Activated CD4-positive, CD25-positive, alpha-beta regulatory T cell treated with anti-CD3 and anti-CD28 coated beads, Interleukin-2, amount 50 U/mL, for 16 hours (primary cell): ENCODE results near the gene EXOC6B.

Experiments used
- DNase-seq: peaks from one replicate; pipeline ENCODE4 v3.0.0-alpha.2; 2020; ENCODE audit warnings: low read depth, low spot score

Gene EXOC6B

DNA sequence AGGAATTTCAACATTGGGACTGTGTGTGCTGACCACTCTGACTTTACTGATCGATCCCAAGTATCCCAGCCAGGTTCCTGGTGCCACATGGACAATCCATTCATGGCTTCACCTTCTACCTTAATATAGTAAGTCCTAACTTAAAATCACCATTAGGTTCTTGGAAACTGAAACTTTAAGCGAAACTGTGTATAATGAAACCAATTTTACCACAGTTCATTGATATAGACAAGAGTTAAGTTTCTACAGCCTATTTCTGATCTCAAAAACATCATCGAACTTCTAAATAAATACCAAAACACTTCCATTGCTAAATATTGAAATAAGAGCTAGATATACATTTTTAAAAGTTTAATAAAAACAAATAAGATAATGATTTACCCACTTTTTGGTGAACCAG lies 4.4 kb upstream of the EXOC6B start:
- no peak for DNase-seq

DNA sequence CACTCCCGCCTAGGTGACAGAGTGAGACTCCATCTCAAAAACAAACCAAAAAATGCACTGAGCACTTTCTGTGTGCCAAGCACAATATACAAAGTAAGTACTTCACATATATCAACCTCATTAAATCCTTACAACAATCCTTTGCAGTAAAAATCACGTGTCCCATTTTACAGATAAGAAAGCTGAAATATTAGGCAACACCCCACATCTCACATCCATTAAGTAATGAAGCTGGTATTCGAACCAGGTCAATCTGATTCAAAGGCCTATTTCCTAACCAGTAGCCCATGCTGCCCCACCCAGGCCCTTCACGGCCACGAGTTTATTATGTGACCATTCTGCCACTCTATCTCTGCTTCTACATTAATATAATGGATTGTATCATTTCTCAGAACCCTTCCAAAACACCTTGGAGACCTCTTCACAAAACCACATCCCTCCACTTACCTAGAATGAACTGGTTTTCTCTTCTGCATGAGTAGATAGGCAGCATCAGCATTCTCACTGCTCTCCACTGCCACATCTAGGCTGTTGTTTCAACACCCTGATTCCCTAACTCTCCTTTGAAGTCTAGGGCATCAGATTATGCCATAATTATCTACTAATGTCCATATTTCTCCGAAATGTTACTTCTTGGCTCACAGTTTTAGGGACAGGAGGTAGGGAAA lies 3.1 kb upstream of the EXOC6B start:
- DNase-seq, result no peak

DNA sequence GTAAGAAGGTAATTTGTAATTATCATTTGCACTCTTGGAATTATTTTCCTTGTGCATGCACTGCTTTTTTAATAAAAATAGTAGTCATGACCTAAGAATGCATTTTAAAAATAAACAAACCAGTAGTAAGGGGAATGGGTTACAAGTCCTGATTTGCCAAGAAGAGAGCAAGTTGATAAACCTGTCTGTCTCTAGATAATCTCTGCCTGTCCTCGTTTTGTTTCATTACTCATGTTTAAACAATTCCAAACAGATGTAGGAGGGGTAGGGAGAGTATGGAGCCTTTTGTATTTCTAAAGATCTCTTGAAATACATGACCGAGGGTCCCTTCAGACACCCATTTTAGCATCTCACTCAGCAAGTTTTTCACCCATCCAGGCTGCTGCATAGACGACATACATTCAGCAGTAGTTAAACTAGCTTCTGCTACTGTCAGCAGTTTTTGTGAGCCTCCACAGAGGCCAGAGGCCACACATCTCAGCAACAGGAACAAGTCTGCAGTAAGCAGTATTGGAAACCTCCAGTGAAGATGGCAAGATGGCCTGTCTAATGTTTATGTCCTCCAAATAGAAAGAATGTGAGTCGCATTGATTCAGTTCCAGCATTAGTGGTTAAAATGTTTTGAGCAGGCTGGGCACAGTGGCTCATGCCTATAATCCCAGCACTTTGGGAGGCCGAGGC lies 2.3 kb upstream of the EXOC6B start:
- DNase-seq, result no peak

DNA sequence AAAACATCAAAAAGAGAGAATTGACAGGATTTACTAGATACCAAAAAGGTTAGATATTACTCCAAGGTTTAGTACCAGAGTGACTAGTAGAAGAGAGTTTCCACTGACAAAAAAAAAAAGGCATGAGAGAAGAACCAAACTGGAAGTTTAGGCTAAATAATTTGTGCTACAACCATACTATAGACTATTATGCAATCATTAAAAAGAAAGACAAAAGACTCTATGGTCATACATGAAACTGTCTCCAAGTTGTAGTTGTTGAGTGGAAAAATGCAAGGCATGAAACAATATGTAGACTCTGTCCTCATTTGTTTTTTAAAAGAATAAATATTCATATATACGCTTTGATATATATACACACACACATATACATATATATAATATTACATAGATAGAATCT lies 1.7 kb upstream of the EXOC6B start:
- no peak for DNase-seq

DNA sequence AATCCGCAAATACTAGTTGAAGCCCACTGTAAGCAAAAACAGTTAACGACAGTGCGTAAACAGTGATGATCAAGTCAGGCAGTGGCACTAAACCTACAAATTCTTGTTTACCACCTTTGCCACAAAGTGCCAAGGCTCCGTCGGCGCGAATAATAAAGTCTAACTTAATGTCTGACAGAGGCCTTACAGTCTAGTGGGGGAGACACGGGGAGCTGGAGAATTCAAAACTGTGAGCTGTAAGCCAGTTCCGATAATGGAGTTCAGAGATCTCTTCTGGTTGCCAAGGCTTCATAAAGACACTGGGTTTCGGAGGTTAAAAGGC lies 284 bp upstream of the EXOC6B start:
- DNase-seq, result no peak

DNA sequence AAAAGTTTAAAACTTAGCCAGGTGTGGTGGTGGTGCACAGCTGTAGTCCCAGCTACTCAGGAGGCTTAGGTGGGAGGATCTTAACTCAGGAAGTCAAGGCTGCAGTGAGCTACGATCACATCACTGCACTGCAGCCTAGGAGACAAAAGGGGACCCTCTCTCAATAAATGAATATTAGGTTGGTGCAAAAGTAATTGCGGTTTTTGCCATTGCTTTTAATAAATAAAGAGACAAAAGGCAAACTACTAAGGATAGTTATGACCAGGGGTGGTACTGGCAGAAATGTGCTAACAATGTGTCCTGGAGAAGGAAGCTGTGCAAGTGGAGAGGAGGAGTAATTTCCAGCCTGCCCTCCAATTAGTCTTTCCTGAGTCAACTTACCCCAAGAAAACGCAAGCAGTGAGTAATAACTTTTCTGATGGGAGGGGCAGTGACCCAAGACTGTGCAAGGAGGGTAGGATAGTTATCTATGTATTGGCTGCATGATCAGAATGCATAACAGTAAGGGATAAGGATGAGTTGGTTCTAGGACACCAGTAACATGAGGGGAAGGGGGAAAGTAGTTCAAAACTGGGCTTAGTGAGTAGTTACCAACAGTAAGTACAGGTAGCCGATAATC lies 1.5 kb downstream of the EXOC6B start:
- DNase-seq, result no peak

DNA sequence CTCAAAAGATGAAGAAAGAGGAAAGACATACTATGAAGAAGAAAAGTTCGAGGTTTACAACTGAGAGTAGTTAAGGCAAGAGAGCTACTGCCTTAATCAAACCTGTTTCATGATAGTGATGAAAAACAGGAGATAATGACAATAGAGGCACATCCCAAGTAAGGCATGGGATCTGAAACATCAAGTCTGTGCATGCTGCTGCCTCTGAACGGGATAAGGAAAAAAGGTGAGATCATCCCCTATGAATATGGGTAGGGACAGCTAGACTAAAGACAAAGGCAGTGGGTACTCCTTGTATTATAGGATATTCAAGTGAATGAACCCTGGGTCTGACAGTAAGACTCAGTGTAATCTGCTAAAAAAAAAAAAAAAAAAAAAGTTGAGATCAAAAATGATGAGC lies 3.0 kb downstream of the EXOC6B start:
- no peak for DNase-seq

DNA sequence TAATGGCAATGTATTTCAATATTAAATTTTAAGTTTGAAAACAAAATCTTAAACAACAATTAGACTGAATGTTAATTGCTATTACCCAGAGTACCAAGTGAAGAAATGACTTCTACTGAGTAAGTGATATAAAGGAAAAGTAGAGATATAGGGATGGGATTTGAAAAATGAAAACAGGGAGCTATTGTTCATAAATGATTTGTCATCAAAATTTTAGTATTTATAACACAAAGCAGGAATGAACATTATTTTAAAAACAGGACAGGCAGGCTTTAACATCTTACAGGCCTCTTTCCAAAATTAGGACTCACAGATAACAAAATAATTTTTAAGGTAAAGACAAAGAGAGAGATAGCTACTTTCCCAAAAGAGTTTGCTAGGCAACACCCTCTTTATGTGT lies 3.9 kb downstream of the EXOC6B start:
- no peak for DNase-seq

DNA sequence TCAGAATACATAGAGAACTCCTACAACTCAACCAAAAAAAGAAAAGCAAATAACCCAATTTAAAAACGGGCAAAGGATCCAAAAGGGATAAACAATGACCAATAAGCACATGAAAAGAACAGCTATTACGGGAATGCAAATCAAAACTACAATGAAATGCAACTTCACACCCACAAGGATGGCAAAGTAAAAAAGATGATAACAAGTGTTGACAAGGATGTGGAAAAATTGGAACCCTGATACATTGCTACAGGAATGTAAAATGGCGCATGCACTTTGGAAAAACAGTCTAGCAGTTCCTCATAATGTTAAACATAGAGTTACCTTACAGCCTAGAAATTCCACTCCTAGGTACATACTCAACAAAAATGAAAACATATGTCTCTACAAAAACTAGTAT lies 4.7 kb downstream of the EXOC6B start:
- no peak for DNase-seq

DNA sequence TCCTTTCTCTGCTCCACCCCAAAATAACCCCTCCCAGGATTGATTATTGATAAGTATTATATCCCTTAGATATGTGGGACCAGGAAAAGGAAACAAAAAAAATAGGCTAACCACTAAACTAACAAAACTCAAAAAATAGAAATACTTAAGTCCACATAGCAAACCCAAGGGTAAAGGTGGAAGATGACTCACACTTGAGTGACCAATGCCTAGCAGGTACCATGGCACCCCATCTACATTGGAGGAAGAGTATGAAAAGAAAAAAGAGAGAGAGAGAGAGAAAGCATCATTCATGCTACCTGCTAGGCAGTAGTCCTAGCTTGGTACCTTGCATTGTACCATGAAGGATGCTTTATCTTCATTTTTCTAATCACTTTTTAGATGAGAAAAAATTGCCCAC lies 6.3 kb downstream of the EXOC6B start:
- DNase-seq, result no peak

DNA sequence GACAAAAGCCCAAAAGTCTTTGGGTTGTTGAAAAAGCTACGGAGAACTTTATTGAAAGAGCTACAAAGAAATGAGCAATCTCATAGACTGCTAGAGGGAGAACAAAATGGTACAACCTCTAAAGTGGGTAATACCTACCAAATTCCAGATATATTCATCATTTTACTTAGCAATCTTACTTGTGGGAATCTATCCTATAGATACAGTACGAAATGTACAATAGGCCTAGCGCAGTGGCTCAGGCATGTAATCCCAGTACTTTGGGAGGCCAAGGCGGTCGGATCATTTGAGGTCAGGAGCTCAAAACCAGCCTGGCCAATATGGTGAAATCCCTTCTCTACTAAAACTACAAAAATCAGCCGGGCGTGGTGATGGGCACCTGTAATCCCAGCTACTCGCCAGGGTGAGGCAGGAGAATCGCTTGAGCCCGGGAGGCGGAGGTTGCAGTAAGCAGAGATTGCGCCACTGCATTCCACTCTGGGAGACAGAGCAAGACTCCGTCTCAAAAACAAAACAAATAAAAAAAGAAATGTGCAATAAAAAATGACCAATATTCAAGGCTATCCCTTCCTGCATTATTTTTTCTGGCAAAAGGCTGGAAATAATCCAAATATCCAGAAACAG lies 10.1 kb downstream of the EXOC6B start:
- DNase-seq, result no peak

DNA sequence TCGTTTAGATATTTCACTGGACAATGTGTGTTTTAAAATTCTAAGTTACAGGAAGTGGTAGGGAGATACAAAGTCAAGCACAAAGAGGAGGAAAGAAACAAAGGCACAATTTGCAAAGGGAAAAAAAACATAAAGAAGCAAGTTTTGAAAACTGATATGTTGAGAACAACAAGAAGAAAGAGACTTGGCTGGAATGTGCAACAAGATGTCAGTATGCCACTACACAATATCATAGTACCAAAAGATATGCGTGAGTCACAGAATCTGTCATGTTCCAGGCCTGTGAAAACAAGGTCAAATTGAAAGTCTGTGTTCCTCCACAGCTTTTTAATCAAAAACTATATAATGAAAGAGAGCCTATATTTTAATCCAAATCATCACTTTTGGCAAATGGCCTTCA lies 12.0 kb downstream of the EXOC6B start:
- DNase-seq, result no peak

DNA sequence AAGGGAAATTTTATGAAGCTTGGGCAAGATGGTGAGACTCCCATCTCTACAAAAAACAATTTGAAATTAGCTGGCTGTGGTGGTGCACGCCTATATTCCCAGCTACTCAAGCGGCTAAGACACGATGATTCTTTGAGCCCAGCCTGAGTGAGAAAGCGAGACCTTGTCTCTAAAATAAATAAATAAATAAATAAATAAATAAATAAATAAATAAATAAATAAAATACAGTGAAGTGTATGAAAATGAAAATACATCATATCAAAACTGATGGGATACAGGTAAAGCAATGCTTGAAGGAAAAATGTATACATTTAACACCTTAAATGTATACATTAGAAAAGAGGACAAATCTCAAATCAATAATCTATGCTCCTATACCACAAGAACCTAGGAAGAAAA lies 15.7 kb downstream of the EXOC6B start:
- DNase-seq, result no peak

DNA sequence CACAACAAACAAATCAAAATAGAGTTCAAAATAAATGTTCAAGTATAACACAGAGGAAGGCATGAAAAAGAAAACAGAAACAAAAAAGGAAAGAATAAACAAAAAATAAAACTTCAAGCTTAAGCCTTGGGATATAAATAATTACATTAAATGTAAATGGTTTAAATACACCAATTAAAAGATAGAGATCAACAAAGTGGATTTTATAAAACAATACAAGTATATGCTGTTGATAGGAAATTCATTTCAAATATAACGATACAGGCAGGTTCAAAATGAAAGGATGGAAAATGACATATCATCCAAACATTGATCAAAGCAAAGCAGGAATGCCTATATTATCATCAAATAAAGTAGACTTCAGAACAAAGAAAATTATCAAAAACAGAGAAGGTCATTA lies 16.7 kb downstream of the EXOC6B start:
- DNase-seq, result no peak

DNA sequence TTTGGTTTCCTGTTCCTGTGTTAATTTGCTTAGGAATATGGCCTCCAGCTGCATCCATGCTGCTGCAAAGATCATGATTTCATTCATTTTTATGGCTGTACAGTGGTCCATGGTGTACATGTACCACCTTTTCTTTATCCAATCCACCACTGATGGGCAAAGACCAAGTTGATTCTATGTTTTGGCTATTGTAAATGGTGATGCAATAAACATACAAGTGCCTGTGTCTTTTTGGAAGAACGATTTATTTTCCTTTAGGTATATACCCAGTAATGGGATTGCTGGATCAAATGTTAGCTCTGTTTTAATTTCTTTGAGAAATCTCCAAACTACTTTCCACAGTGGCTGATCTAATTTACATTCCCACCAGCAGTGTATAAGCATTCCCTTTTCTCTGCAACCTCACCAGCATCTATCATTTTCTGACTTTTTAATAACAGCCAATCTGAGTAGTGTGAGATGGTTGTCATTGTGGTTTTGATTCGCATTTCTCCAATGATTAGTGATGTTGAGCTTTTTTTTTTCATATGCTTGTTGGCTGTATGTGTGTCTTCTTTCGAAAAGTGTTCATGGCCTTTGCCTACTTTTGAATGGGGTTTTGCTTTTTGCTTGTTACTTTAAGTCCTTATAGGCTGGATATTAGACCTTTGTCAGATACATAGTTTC lies 19.4 kb downstream of the EXOC6B start:
- DNase-seq, result no peak

DNA sequence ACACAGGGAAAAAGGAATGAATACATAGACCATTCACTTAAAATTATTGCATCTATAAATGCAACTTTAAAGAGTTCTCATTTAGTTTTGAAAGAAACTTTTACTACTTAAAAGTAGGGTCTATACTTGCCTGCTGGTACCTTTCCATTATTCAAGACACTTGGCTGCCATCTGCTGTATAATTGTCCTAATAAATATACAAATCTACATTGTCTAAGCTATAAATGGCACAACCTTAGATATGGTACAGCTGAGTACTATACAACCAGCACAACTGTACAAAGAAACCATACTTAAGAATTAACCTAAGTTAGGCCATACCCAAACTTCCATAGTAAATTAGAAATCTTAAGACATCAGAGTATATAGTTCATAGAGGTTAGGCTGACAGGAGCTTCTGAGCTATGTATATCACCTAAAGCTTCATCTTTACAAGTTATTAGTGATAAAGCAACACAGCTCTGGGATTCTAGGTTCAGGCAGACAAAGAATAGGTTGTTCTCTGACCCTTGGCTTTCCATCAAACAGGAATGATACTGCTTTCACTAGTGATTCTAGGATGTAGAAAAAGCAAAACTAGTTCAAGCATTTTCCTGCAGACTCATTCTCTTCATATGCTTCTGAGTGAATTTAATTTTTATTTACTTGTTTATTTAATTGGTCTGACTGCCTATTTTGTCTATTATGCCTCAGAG lies 22.1 kb downstream of the EXOC6B start:
- no peak for DNase-seq

DNA sequence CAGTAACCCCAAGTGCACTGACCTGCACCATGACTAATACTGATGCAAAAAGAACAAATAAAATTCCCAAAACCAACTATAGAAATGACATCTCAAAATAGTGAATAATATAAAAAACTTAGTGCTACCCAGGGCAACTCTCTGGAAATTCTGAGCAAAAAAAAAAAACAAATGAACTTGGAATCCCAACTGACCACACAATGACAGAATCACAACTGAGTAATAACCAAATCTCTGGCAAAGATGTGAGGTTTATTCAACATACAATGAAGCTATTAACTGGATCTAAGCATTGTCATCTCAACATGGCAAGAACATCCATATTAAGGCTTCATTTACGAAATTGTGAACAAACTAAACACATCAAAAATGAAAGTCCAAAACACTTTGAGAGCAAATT lies 22.7 kb downstream of the EXOC6B start:
- DNase-seq, result no peak

DNA sequence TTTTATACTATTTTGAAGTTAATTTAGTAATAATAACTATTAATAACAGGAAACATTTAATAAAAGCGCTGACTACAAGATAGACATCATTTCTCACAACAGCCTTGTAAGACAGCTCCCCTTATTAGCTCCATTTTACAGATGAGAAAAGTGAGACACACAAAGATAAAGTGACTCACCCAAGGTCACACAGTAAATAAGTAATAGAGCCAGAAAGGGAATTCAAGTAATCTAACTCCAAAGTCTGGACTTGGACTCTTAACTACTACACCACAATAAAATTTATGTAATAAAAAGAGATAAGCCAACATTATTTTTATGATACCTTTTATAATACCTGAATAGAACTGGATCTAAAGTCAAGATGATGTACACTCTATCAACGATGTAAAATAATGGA lies 25.3 kb downstream of the EXOC6B start:
- DNase-seq, result no peak

DNA sequence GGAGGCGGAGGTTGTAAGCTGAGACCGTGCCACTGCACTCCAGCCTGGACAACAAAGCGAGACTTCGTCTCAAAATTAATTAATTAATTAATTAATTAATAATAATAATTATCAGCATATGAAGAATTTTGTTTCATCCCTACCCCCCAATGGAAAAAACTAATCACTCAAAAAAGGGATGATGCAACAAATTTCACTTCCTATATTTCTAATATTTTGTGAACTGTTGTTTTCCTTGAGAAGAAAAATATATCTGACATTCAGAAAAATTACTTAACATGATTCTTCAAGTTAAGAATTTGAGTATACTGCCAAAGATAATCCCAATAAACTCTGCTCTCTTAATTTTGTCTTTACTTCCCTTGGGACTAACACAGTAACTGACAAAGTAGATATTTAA lies 28.1 kb downstream of the EXOC6B start:
- no peak for DNase-seq

DNA sequence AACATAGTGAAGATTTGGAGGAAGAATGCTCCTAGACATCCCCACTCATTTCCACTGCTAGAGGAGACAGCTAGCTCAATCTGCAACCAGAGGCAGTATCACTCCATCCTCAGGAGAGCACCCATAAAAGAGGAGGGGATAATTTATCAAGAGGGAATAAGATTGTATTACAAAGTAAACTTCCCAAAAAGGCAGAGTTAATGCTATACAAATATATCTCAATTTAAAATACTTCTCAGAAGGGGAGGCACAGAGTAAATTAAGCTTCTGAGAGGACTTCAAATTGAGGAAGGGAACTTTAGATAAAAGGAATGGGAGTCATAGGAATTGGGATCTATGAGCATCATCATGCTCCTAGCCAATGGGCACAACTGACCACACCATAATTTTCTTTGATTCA lies 29.1 kb downstream of the EXOC6B start:
- no peak for DNase-seq

DNA sequence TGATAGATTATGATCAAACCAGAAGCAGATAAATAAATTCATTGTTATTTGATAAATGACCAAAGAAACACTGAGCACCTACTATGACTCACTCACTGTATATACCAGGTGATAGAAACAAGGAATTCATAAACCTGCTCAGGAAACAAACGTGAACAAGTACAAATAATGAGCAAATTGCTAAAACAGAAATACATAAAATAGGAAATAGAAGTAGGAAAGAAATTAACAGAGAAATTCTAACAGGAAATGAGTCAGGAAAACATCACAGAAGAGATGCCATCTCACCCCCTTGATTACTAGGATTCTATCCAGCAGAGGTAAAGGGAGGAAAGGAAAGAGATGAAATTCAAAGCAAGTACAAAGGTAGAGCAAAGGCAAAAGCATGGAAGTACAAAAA lies 31.3 kb downstream of the EXOC6B start:
- no peak for DNase-seq
